Endothelial cell of umbilical vein (primary cell): ENCODE results near the gene HMG20A.
A peak's percentile ranks its signal among the peaks of the same experiment; 100 is the strongest.

Experiments
- EZH2 ChIP-seq: IDR thresholded peaks from 2 replicates; pipeline ENCODE4 v1.6.1; 2012; ENCODE audit warnings: borderline replicate concordance, low read depth, mild to moderate bottlenecking, moderate library complexity, low read length, inconsistent platforms; ENCODE audit not compliant: severe bottlenecking
- FOS ChIP-seq: IDR thresholded peaks from 2 replicates; pipeline ENCODE4 v1.6.1; 2011; ENCODE audit warnings: mild to moderate bottlenecking, low read length, moderate library complexity, borderline replicate concordance; ENCODE audit not compliant: insufficient read depth
- GATA2 ChIP-seq: IDR thresholded peaks from 2 replicates; pipeline ENCODE4 v1.7.0; 2011; ENCODE audit warnings: low read depth, mild to moderate bottlenecking, moderate library complexity, mixed read lengths, low read length; ENCODE audit not compliant: insufficient read length, insufficient read depth
- JUN ChIP-seq: IDR thresholded peaks from 2 replicates; pipeline ENCODE4 v1.6.1; 2011; ENCODE audit warnings: borderline replicate concordance, low read depth; ENCODE audit not compliant: insufficient read length, insufficient read depth
- MYC ChIP-seq: IDR thresholded peaks from one replicate; pipeline ENCODE4 v1.6.1; 2011; ENCODE audit warnings: mild to moderate bottlenecking, low read depth, low read length
- POLR2A ChIP-seq: IDR thresholded peaks from 2 replicates; pipeline ENCODE4 v1.6.1; 2012; ENCODE audit warnings: low read depth, mild to moderate bottlenecking, control low read depth, low read length
- POLR2AphosphoS5 ChIP-seq: IDR thresholded peaks from 2 replicates; pipeline ENCODE4 v1.6.1; 2012; ENCODE audit warnings: low read depth, mild to moderate bottlenecking, control low read depth, low read length, moderate library complexity; ENCODE audit not compliant: insufficient read depth
- TF ChIP-seq, protein P1 (sequence below), 2 donors: IDR thresholded peaks; 1 replicate in 1 of 2; 2 replicates in 1 of 2; pipeline ENCODE4 v1.5.1; 2011; ENCODE audit warnings: low read length in 2 of 2, mild to moderate bottlenecking in 2 of 2, moderate library complexity in 2 of 2, control low read depth in 1 of 2, inconsistent platforms in 1 of 2, low read depth in 1 of 2; ENCODE audit not compliant: insufficient read depth in 1 of 2; ENCODE audit errors: extremely low read depth in 1 of 2
- TF ChIP-seq, protein P2 (sequence below): IDR thresholded peaks from 2 replicates; pipeline ENCODE4 v1.6.1; 2011; ENCODE audit not compliant: insufficient read depth, insufficient read length

DNA sequence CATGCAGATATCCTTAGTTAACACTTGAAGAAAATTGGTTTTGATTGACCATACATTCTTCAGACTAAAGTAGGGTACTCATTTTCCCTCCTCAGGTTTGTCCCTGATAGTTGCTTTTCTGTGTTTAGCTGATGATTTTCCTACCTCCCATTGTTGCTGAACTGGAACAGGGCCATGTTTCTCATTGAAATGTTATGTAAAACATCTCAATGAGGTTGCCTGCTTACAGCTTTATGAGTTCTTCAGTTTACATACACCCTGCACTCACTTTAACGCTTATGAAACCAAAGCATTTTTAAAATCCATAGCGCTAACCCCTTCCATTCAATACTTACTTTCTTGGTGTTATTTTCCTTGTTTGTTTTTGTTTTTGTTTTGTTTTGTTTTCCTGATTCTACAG lies 61.9 kb downstream of the HMG20A start:
- TF ChIP-seq, protein P1, sequence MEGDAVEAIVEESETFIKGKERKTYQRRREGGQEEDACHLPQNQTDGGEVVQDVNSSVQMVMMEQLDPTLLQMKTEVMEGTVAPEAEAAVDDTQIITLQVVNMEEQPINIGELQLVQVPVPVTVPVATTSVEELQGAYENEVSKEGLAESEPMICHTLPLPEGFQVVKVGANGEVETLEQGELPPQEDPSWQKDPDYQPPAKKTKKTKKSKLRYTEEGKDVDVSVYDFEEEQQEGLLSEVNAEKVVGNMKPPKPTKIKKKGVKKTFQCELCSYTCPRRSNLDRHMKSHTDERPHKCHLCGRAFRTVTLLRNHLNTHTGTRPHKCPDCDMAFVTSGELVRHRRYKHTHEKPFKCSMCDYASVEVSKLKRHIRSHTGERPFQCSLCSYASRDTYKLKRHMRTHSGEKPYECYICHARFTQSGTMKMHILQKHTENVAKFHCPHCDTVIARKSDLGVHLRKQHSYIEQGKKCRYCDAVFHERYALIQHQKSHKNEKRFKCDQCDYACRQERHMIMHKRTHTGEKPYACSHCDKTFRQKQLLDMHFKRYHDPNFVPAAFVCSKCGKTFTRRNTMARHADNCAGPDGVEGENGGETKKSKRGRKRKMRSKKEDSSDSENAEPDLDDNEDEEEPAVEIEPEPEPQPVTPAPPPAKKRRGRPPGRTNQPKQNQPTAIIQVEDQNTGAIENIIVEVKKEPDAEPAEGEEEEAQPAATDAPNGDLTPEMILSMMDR (IDR thresholded peaks at IDR 0.05; ENCODE audit: extremely low read depth in 1 of 2, insufficient read depth in 1 of 2, low read depth in 1 of 2, low read length in 2 of 2): no peak
- TF ChIP-seq JUN (peak; percentile 45), POLR2A (no peak), EZH2 (no peak), POLR2AphosphoS5 (no peak), MYC (no peak), GATA2 (no peak), FOS (no peak)
- TF ChIP-seq, protein P2, sequence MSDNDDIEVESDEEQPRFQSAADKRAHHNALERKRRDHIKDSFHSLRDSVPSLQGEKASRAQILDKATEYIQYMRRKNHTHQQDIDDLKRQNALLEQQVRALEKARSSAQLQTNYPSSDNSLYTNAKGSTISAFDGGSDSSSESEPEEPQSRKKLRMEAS: no peak
